Transverse colon (tissue), 4 donors: ENCODE results near the gene IP6K1.

Experiments used
- EP300 ChIP-seq: sonication (generic); formaldehyde crosslinking; IDR thresholded peaks from one replicate; pipeline ENCODE4 v1.6.1; 2017; ENCODE audit warnings: antibody characterized with exemption, low read depth
- POLR2A ChIP-seq: fragments of 450-650 bp; IDR thresholded peaks from one replicate; pipeline ENCODE4 v1.6.1; 2016; ENCODE audit warnings: antibody characterized with exemption, mild to moderate bottlenecking, moderate library complexity
- POLR2AphosphoS5 ChIP-seq, 3 donors: sonication (generic); formaldehyde crosslinking; IDR thresholded peaks; one replicate each; pipeline ENCODE4 v1.6.1; 2016; ENCODE audit warnings: antibody characterized with exemption in 3 of 3
- TF ChIP-seq, protein P1 (sequence below), 5 experiments: fragments of 200-600 bp in 3 of 5; fragments of 450-650 bp in 2 of 5; sonication (generic) in 3 of 5; IDR thresholded peaks; 1 replicate in 2 of 5; 2 replicates in 3 of 5; pipeline ENCODE4 v1.5.1; 2016 to 2017; ENCODE audit warnings: antibody characterized with exemption in 5 of 5, inconsistent platforms in 3 of 5, mild to moderate bottlenecking in 2 of 5, moderate library complexity in 1 of 5

DNA sequence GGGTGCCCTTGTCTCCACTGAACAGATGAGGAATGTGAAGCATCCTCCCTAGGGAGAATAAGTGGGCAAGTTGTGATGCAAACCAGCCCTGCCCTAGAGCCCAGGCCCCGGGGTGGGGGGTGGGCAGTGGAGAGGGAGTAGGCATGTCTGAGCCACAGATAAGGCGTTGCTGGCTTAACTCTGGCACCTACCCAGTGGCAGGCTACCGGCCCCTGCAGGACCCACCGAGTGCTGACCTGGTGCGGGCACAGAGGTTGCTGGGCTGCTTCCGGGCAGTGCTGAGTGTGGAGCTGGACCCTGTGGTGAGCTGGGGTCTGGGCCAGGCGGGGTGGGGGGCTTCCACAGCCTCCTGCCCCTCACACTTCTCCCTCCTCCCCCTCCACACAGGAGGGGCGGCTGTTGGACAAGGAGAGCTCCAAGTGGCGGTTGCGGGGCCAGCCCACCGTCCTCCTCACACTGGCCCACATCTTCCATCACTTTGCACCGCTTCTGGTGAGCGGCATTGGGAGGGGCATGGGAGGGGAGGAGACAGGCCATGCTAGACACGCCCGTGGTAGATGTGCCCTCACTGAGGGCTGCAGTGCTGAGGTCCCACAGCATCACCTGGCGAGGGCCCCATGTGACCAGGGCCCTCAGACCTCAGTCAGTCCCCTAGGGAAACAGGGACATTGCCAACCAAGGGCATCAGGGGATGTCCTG, 86.9 kb downstream of the IP6K1 start:
- TF ChIP-seq, protein P1, sequence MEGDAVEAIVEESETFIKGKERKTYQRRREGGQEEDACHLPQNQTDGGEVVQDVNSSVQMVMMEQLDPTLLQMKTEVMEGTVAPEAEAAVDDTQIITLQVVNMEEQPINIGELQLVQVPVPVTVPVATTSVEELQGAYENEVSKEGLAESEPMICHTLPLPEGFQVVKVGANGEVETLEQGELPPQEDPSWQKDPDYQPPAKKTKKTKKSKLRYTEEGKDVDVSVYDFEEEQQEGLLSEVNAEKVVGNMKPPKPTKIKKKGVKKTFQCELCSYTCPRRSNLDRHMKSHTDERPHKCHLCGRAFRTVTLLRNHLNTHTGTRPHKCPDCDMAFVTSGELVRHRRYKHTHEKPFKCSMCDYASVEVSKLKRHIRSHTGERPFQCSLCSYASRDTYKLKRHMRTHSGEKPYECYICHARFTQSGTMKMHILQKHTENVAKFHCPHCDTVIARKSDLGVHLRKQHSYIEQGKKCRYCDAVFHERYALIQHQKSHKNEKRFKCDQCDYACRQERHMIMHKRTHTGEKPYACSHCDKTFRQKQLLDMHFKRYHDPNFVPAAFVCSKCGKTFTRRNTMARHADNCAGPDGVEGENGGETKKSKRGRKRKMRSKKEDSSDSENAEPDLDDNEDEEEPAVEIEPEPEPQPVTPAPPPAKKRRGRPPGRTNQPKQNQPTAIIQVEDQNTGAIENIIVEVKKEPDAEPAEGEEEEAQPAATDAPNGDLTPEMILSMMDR (IDR thresholded peaks at IDR 0.05): no peak
- no peak for TF ChIP-seq POLR2A
- TF ChIP-seq EP300: no peak
- no peak for TF ChIP-seq POLR2AphosphoS5 (IDR thresholded peaks at IDR 0.05)
